Fibroblast of the conjunctiva (primary cell): ENCODE results near the gene CLDN16.
A peak's percentile ranks its signal among the peaks of the same experiment; 100 is the strongest.

Source experiments
- DNase-seq: peaks from one replicate; pipeline ENCODE4 v3.0.0-alpha.2; 2010; ENCODE audit warnings: low read depth

CLDN16 gene

DNA sequence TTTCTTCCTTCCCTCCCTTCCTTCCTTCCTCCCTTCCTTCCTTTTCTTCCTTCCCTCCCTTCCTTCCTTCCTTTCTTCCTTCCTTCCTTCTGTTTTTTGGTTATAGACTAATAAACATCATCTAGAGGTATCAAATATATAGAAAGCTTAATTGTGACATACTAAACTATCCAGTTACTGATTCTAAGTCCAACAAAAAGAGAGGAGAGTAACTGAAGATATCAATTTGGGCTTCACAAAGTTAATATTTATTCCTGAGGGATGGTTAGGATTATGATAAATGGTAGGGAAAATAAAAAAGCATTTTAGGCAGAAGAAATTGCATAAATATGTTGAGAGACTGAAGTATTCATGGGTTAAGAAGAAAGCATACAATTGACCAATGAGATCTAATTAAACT lies 7.8 kb upstream of the CLDN16 start:
- DNase-seq: no peak

DNA sequence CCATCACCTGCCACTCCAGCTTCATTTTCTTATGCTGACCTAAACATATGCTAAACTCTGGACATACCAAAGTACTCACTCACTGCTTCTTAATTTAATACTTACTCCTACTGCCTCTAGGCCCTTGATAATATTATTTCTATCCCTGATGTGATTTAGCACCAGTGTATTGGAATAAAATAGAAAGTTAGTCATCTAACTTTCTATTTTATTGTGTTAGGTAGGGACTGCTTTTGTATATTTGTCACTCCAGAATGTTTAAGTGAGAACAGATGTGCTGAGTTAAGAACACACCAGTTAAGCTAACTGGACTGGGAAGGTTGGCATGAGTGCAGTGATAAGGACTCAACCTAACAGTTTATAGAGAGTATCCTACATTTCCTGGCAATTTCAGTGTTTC lies 6.5 kb upstream of the CLDN16 start:
- no peak for DNase-seq

DNA sequence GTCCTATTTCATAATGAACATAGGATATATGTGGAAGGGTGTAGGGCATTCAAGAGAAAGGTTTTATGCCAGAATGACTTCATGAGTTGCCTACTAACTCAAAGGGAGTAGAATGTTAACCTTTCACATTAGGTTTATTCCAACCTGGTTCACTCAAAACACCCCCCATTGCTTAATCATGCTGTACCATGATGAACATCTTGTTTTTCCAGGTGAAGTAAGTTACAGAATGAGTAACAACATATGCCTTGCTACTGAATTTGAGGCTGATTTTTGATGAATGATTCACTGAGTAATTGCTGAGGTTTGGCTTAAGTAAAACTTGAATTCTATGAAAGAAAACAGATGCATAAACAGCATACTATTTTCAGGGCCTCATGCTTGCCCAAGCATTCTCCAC lies 5.9 kb upstream of the CLDN16 start:
- peak; percentile 51 for DNase-seq

DNA sequence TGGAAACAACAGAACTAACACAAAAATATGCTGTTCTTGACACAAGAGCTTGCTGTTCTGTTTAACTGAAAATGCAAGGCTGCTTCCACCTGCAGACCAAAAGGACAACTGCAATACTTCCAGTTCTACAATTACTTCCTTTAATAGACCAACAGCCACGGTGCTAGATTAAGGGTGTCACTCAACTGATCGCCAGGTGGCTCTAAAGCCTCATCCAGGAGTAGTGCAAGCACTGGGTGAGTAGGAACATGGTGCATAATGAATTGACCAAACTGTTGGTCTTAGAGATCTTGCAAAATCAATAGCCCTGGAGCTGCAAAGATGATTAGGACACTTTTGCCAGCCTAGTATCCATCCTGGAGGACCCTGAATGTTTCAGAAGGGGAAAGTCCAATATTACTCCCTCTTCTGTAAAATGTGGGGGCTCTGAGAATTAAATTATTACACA lies 3.6 kb upstream of the CLDN16 start:
- DNase-seq: no peak

DNA sequence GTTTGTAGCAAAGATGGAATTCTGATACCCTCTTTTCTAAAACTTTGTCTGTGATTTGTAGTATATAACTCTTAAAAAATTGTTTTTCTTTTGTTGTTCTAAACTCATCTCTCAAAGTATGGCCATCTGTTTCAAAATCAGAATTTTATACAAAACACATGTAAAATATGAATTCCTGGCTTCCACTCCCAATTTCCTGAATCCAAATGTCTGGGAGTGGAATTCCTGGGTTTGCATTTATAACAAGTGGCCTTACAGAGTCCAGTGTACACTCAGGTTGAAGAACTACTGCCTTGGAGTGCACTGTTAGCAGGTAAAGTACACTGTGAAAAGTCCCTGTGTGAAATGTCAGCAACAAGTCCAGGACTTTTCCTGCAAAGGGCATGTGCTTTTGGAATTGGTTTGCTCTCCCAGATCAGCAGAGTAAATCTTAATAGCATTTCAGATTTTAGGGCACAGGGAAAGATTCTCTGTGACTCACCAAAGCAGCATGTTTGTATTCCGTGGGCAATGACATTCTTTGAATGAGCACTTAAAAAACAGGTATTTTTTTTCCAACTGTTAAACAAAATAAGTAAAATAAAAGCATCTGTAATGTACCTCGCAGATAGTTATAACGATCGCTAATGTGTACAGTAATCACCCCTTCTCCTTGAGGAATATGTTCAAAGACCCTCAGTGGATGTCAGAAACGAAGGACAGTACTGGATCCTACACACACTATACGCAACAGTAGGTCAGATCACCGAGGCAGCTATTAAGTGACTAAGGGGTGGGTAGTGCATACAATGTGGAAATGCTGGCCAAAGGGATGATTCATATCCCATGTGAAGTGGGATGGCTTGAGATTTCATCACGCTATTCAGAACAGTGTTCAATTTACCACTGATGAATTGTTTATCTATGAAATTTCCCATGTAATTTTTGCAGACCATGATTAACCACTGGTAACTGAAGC lies 2.0 kb upstream of the CLDN16 start:
- DNase-seq: peak; percentile 97

DNA sequence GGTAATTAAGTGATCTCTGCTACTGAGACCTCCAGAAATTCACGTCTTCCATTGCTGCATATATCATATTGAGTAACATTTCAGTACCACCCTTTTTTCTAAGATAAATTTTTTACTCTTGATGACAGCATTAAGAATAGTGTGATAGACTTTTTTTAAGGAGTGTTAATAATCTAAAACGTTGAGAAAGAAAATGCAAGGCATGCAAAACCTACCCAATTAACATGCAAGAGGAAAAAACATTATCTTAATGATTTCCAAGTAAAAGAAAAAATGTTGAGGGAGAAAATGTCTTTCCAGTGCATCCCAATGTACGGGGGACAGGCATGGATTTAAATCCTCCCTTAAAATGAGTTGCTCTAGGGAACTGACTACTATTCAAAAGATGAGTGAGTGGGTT lies 740 bp downstream of the CLDN16 start:
- no peak for DNase-seq

DNA sequence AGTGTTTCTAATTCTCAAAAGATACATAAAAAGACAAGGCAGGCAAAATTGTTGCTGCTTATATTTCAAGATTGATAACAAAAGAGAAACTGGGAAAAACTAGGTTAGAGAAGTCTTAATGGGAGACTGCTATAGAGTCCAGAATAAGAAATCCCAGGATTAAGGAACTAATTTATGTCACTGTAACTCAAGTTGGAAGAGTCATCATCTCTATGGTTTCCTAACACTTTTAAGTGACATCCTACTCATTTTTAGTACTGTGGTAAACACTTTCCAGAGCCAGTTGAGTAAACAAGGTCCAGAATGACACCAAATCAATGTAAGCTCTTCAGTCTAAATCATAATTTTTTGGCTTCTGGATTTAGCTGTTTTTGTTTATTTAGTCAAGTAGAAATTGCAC lies 8.0 kb downstream of the CLDN16 start:
- no peak for DNase-seq

DNA sequence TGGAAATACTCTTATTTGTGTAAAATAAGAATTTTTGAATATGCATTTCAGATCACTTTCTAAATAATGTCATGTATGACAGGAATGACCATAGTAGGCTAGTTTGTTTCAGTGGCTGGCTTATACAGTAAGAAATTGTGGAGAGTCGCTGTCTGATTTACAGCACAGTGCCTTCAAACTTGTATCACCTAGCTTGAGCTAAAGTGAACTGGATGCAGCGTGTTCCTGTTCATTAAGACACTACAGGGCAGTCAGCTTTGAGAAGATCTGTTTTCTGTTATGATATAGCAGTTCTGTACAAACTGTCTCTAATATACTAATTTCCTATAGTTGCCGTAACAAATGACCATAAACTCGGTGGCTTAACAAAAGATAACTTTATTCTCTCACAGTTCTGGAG lies 9.9 kb downstream of the CLDN16 start:
- no peak for DNase-seq

DNA sequence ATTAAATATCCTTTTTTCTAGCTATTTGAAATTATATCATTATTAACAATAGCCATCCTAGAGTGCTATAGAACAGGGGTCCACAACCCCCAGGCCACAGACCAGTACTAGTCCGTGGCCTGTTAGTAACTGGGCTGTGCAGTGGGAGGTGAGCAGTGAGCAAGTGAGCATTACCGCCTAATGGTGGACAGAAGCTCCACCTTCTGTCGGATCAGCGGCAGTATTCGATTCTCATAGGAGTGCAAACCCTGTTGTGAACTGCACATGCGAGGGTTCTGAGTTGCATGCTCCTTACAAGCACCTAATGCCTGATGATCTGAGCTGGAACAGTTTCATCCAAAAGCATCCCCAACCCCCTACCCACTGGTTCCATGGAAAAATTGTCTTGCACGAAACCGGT lies 11.7 kb downstream of the CLDN16 start:
- DNase-seq: no peak

DNA sequence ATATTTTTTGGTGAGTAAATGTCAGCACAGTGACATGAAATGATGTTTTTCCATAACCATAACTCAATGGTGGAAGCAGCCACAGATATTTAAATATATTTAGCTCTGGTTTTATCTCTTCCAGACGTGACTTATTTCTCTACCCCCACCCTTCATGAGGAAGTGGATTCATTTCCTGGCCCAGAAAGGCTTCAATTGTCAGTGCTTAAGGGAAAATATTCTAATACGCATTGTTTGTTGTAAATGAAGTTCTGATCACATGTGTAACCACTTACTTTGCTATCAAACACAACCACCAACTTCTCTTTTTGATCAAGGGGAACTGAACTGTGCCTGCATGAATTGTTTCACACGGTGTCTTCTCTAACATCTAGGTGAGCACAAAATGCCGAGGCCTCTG lies 14.0 kb downstream of the CLDN16 start:
- no peak for DNase-seq

DNA sequence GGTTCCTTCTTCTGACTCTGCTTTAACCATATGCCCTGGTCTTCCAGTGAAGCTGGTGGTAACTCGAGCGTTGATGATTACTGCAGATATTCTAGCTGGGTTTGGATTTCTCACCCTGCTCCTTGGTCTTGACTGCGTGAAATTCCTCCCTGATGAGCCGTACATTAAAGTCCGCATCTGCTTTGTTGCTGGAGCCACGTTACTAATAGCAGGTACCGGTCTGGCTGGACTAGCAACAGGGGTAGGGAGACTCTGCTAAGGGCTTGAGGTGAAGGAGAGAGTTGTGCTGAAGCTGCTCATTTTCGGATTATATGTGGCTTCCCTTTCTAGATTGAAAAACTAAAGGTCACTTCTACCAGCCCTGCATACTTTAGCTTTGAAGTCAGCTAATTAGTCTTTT lies 16.8 kb downstream of the CLDN16 start:
- no peak for DNase-seq

DNA sequence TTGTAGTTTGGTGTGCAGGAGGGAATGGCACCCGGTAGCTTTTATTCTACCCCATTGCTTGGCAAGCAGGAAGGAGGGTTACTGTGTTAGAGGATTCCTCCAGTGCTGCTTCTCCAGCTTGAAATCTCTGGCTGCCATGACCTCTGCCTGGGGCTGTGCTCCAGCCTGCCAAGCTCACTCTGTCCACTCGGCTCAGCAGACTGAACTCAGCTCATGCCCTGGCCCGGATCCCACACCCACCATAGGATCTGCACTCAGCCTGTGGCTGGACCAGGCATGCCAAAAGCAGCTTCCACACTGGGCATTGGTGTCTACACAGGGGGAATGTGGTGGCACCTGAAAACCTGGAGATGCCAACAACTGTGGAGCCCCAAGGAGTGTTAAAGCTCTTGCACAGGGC lies 26.3 kb downstream of the CLDN16 start:
- no peak for DNase-seq

DNA sequence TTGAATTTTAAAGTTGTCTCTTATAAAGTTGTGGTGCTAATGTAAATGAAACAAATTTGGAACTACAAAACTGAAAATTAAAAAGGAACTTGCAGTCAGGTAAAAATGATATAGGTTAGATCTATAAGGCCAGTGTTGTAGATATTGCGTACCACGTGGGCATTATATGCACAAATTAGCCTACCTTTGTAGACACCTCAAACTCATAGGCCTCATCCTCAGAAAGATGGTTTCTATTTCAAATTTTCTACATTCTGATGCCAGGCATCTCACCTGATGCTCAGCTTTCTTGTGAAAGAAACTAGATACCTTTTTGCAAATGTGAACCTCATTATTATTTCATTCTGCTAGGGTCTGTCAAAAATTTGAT lies 36.1 kb downstream of the CLDN16 start:
- DNase-seq: no peak

DNA sequence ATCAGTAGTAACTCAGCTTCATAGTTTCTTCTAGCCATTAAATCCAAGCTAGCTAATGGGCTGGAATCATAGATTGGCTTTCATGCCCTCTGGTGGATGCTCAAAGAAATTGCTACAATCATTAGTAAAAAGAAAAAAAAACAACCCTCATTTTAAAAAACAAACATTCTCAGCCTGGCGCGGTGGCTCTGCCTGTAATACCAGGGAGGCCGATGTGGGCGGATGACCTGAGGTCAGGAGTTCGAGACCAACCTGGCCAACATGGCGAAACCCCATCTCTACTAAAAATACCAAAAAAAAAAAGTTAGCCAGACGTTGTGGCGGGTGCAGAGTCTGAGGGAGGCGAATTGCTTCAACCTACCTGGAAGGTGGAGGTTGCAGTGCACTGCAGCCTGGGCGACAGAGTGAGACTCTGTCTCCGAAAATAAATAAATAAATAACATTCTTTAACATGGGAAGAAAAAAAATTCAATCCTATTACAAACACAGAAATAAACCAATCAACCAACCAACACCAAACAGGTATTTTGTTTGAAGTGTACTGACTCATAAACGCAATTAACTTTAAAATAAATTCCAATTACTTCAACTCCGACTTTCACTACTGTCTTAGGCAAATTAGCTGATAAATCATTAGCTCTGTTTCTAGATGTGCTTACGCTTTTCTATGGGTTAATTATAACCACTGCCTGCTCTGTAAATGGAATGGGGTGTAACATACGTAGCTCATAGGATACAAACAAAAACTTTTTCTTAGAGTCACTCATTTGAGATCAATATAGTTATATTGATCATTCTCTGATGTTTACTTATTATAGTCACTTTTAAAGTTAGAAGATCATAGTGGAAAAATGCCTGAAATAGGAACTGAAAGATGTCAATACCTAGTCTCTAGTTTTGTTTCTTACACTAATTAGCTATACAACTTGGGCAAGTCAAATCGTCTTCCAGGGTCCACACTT lies 36.8 kb downstream of the CLDN16 start:
- peak; percentile 76 for DNase-seq

DNA sequence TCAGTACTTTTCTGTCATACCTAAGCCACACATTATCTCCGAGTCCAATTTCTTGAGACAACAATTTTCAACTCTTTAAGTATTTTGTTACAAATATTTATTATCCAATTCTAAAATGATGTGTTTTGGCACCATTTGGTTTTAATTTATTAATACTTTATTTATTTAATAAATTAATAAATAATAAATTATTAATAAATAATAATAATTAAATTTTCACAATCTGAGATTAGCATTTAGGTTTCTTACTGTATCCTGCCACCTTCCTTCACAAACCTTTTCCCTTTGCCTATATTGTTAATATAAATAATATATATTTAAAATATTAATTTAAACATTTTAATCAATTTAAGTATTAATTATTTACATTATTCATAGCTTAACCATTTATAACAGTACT lies 37.9 kb downstream of the CLDN16 start:
- DNase-seq: no peak

DNA sequence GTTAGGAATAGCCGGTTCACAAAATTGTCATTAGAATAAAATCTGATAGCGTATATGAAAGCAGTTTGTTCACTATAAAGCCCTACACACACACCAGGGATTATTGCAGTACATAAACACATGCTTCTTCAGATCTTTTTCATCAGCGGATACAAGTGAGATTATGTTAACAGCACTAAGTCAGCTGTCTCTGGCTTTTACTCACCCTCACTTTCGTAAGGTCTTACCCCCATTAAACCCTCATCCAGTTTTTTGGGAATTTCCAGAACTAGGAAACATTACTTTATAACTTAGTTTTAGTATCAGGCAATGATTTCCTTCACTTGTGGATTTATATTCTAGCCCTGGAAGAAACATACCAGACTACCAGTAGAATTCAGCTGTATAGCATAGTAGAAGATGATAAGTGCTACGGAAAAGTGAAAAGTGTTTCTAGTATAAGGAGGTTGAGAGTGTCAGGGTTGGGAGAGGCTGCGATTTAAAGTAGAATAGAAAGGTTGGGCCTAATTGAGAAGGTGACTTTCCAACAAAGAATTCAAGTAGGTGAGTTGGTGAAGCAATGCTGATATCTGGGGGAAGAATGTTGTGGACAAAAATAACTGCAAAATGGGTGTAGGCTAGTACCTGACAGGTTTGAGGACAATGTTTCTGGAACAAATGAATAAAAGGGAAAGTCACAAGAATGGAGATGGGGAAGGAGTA lies 39.0 kb downstream of the CLDN16 start:
- no peak for DNase-seq

DNA sequence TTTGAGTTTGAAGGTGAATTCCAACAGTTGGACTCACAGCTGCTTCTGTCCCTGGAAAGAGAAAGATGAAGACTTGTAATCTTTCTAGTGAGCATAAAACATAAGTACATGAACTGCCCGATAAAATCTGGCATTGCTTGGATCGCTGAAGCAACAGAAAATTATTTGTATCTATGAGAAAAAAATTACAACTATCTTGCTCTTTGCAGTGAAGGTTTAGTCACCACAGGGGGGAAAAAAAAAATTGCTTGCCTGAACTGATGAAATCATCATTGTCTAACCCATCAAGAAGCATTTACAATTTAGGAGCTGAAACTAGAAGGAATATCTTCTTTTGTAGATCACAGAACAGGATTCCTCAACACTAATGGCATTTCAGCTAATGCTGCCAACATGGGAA lies 41.7 kb downstream of the CLDN16 start:
- DNase-seq: no peak

DNA sequence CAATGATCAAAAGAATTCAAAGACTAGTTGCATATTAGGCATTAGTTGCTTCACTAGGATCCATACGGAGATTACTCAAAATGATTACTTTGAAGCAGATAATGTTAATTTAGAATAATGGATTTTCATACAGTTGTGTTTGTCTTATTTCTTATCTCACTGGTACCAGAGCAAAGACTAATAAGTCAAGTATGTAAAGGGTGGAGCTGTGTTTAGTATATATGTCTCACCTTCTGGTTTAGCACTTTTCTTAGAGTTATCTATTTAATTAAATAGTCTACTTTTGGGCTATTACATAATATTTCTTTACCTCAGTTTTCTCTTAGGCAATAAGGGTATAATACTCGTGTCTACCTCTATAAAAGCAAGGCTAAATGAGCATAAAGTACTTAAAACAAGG lies 42.9 kb downstream of the CLDN16 start:
- no peak for DNase-seq

DNA sequence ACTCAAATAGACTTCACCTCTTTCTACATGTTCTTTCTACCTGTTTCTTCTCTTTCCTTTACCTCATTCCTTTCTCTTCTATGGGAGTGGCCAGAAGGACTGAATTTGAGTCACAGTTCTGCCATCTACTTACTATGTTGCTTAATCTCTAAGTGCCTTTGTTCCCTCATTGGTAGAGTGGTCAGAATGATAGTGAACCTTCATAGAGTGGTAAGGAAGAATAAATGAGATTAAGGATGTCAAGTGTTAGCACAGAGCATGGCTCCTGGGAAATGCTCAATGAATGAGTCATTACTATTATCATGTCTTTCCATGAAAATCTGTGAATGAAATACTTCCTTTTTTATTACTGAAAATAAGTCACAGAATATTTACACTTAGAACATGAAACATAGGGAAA lies 44.3 kb downstream of the CLDN16 start:
- DNase-seq: no peak

DNA sequence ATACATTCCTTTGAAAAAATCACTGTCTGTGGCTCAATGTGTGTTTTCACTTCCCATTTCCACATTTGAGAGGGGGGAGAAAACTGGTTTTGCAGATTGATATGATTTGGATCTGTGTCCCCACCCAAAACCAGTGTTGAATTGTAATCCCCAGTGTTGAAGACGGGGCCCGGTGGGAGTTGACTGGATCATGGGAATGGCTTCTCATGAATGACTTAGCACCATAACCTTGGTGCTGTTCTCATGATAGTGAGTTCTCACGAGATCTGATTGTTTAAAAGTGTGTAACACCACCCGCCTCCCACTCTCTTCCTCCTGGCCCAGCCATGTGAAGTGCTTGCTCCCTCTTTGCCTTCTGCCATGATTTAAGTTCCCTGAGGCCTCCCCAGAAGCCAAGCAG lies 45.7 kb downstream of the CLDN16 start:
- no peak for DNase-seq

DNA sequence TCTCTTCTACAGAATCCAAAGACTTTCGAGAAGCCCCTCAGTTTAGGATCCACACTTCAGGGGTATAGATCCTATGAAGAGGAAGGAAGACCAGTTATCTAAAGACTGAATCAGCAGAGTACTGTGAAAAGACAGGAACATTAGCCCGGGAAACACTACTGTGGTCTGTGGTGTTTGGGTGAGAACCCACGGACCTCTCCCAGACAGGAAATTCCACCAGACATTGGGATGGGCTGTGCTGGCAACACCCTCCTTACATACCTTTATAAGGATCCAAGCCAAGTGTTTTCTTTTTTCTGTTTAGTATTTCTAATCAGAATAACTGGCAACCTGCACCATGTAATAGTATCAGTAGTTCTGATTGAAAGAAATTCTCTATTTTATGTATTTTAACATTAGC lies 47.7 kb downstream of the CLDN16 start:
- DNase-seq: no peak

DNA sequence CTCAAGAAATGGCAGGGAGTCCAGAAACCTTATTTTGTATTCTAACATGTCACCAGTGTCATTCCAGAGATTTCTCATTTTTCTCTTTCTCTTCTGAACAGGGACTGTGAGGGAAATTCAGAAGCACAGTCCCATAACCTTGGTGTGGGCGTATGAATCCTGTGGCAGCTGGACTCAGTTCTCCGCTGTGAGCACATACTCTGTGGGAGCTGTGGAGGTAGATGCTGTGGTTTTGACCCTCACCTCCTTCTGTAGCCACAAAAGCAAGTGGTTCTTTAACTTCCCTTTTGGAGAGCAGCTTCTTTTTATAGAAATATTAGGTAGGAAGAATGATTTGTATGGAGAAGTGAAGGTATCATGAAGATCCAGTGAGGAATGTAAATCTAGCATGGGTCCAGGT lies 48.4 kb downstream of the CLDN16 start:
- no peak for DNase-seq
